HUES6 (cell line): ENCODE results near the gene NLRP10.
A peak's percentile ranks its signal among the peaks of the same experiment; 100 is the strongest.

Source experiments
- H3K27ac ChIP-seq: 2 replicates; pipeline ENCODE4 v1.7.0; 2013; ENCODE audit warnings: low read depth, mild to moderate bottlenecking, low read length, inconsistent platforms
- H3K27me3 ChIP-seq: 2 replicates; pipeline ENCODE4 v1.6.1; 2013; ENCODE audit warnings: low read length; ENCODE audit not compliant: control insufficient read depth, insufficient read depth
- H3K36me3 ChIP-seq: 2 replicates; pipeline ENCODE4 v1.6.1; 2013; ENCODE audit warnings: low read length; ENCODE audit not compliant: control insufficient read depth, insufficient read depth
- H3K4me1 ChIP-seq: 2 replicates; pipeline ENCODE4 v1.6.1; 2013; ENCODE audit warnings: low read length; ENCODE audit not compliant: control insufficient read depth, insufficient read depth
- H3K4me3 ChIP-seq: 2 replicates; pipeline ENCODE4 v1.5.1; 2013; ENCODE audit warnings: low read depth, low read length
- H3K9ac ChIP-seq: one replicate; pipeline ENCODE4 v1.6.1; 2013; ENCODE audit warnings: mild to moderate bottlenecking, low read length
- H3K9me3 ChIP-seq: 2 replicates; pipeline ENCODE4 v1.6.1; 2013; ENCODE audit warnings: low read depth, low read length; ENCODE audit not compliant: control insufficient read depth, insufficient read depth

Gene NLRP10

GRCh38 chr11:7941608-7942007 is 23.6 kb downstream of the NLRP10 start, which contains the start of gene OR10A3:
TSS of gene OR10A3 (minus strand) at chr11:7941708. CDS start at chr11:7939520, 2,188 bp downstream.
- Histone ChIP-seq H3K27ac (no peak within 1 kb of the TSS), H3K4me1 (peaks cover 3% of the 10 kb centered on the region; the same call in 1 of the 2 replicates), H3K4me3 (no peak within 1 kb of the TSS), H3K9me3 (peaks cover 18% of the 10 kb centered on the region), H3K9ac (no peak within 1 kb of the TSS), H3K27me3 (no peaks in the 10 kb centered on the region), H3K36me3 (no peaks in the 10 kb centered on the region)

- peaks cover 18% of the 10 kb centered on the region for H3K9me3 ChIP-seq
- H3K9ac ChIP-seq: no peak overlapping the region
- no peak overlapping the region for H3K4me3 ChIP-seq
- no peaks in the 10 kb centered on the region for H3K27me3 ChIP-seq
- H3K36me3 ChIP-seq: no peaks in the 10 kb centered on the region
- H3K27ac ChIP-seq: no peak overlapping the region
- peaks cover under 1% of the 10 kb centered on the region; the same call in 1 of the 2 replicates for H3K4me1 ChIP-seq
Observed at GRCh38 chr11:7941146-7941545, 24.1 kb downstream of the NLRP10 start.

GRCh38 chr11:7936615-7937014 is 28.6 kb downstream of the NLRP10 start:
- H3K9ac ChIP-seq: no peak overlapping the region
- H3K4me1 ChIP-seq: no peaks in the 10 kb centered on the region; the same call in 1 of the 2 replicates
- no peaks in the 10 kb centered on the region for H3K36me3 ChIP-seq
- no peak overlapping the region for H3K27ac ChIP-seq
- H3K9me3 ChIP-seq: no peaks in the 10 kb centered on the region
- no peak overlapping the region for H3K4me3 ChIP-seq
- H3K27me3 ChIP-seq: no peaks in the 10 kb centered on the region

GRCh38 chr11:7931168-7931567 is 34.1 kb downstream of the NLRP10 start, which contains the start of gene OR10A6:
TSS of gene OR10A6 (minus strand) at chr11:7931268. CDS start at chr11:7928662, 2,606 bp downstream.
- Histone ChIP-seq H3K9me3 (no peaks in the 10 kb centered on the region), H3K9ac (no peak within 1 kb of the TSS), H3K4me1 (no peaks in the 10 kb centered on the region), H3K27ac (no peak within 1 kb of the TSS), H3K27me3 (no peaks in the 10 kb centered on the region), H3K36me3 (no peaks in the 10 kb centered on the region), H3K4me3 (no peak within 1 kb of the TSS)

GRCh38 chr11:7927635-7928034 is 37.6 kb downstream of the NLRP10 start:
- Histone ChIP-seq H3K9me3 (peaks cover 3% of the 10 kb centered on the region; the same call in 1 of the 2 replicates), H3K36me3 (no peaks in the 10 kb centered on the region), H3K9ac (no peak overlapping the region), H3K27ac (no peak overlapping the region), H3K27me3 (no peaks in the 10 kb centered on the region), H3K4me3 (no peak overlapping the region), H3K4me1 (no peaks in the 10 kb centered on the region)

GRCh38 chr11:7924536-7924935 is 40.7 kb downstream of the NLRP10 start:
- no peaks in the 10 kb centered on the region for H3K4me1 ChIP-seq
- H3K9me3 ChIP-seq: peaks cover 3% of the 10 kb centered on the region; the same call in 1 of the 2 replicates
- no peak overlapping the region for H3K4me3 ChIP-seq
- no peak overlapping the region for H3K27ac ChIP-seq
- H3K36me3 ChIP-seq: no peaks in the 10 kb centered on the region
- H3K9ac ChIP-seq: no peak overlapping the region
- H3K27me3 ChIP-seq: no peaks in the 10 kb centered on the region

- Histone ChIP-seq H3K4me3 (peak overlapping the region; percentile 54; the same call in 1 of the 2 replicates), H3K36me3 (peaks cover 7% of the 10 kb centered on the region; the same call in 1 of the 2 replicates), H3K27me3 (no peaks in the 10 kb centered on the region), H3K27ac (peak overlapping the region; percentile 91; the same call in 1 of the 2 replicates), H3K9me3 (peaks cover 10% of the 10 kb centered on the region; the same call in 1 of the 2 replicates), H3K9ac (peak overlapping the region; percentile 93), H3K4me1 (no peaks in the 10 kb centered on the region)
Observed at GRCh38 chr11:7918141-7918540, 47.1 kb downstream of the NLRP10 start.
